Kidney (tissue), 14 donors: Measurements from ENCODE around the gene PDE4A. TPM values are rescaled to one million over a fixed set of nuclear protein-coding genes. Genes with fewer than 3 reads are reported as not detected.

Source experiments
- DNase-seq, 5 donors: peaks; one replicate each; pipeline ENCODE4 v3.0.0-alpha.2; 2013 to 2020
- FAIRE-seq: peaks from 2 replicates; lab custom pipeline; 2012; peaks lifted over from hg19 to GRCh38; lab: Jason Lieb, UNC
- H3K27ac ChIP-seq, 2 donors: one replicate each; pipeline ENCODE4 v1.7.0; 2013; ENCODE audit warnings: low read depth in 2 of 2, low read length in 2 of 2, inconsistent platforms in 1 of 2
- H3K27me3 ChIP-seq: one replicate; pipeline ENCODE4 v1.7.1; 2013; ENCODE audit warnings: low read length, inconsistent platforms; ENCODE audit not compliant: control insufficient read depth, insufficient read depth
- H3K36me3 ChIP-seq, 3 donors: one replicate each; pipeline versions ENCODE4 v1.7.0 to v1.7.1; 2013; ENCODE audit warnings: low read length in 3 of 3, control low read depth in 1 of 3, inconsistent platforms in 1 of 3; ENCODE audit not compliant: insufficient read depth in 3 of 3, control insufficient read depth in 2 of 3
- H3K4me1 ChIP-seq, 3 donors: one replicate each; pipeline versions ENCODE4 v1.7.0 to v1.7.1; 2013; ENCODE audit warnings: low read length in 3 of 3, inconsistent platforms in 1 of 3, low read depth in 1 of 3; ENCODE audit not compliant: control insufficient read depth in 2 of 3, insufficient read depth in 2 of 3
- H3K4me3 ChIP-seq, 3 donors: one replicate each; pipeline versions ENCODE4 v1.7.0 to v1.8.1; 2013; ENCODE audit warnings: low read length in 3 of 3, control low read depth in 1 of 3, inconsistent platforms in 1 of 3
- H3K9ac ChIP-seq, 3 donors: one replicate each; pipeline versions ENCODE4 v1.7.0 to v1.7.1; 2013; ENCODE audit warnings: low read length in 3 of 3, control low read depth in 1 of 3, inconsistent platforms in 1 of 3
- H3K9me3 ChIP-seq, 3 donors: one replicate each; pipeline versions ENCODE4 v1.7.0 to v1.7.1; 2013; ENCODE audit warnings: low read length in 3 of 3, control low read depth in 1 of 3, inconsistent platforms in 1 of 3; ENCODE audit not compliant: control insufficient read depth in 2 of 3, insufficient read depth in 1 of 3
- CTCF ChIP-seq: IDR thresholded peaks from 3 replicates; pipeline ENCODE4 v1.5.1; 2012; ENCODE audit warnings: mild to moderate bottlenecking, moderate library complexity, borderline replicate concordance; ENCODE audit not compliant: insufficient read depth; ENCODE audit errors: extremely low read depth
- intact Hi-C: fragments of 100-400 bp; cut with DNase I; formaldehyde crosslinking; loops from one replicate; pipeline ENCODE4 v1.11.1; 2022
- polyA plus RNA-seq: library from polyadenylated mRNA; stranded (reverse); fragments of 350-450 nt; fragmentation: Illumina TruSeq; extraction: RNeasy Lipid Tissue Mini Kit (QIAGEN cat#74804); gene quantifications from one replicate; pipeline ENCODE4 v1.2.3, GENCODE V29; 2014; ENCODE audit warnings: low read depth, low replicate concordance; ENCODE audit not compliant: insufficient read depth
- total RNA-seq: library from RNA; stranded (reverse); fragmentation: NEBNext Ultra II Directional; extraction: Animal tissue kit (Norgen Biotek cat#: 25700); gene quantifications from one replicate; pipeline ENCODE4 v1.2.1, GENCODE V29; 2021
- donor health status: control.
- donor health status: control.
- donor health status: control.
- donor health status: control.
- donor health status: control.
- donor health status: DM: yes; HTN: yes; CAD: no.
- donor health status: Normal renal cell carcinoma (clear cell type).

The PDE4A gene
- total and polyA plus RNA-seq, 2 donors from 2014 or later, result 4.5 to 17.5 TPM

- DNase-seq, result peak in 4 of 5 donors; percentile 58 to 78 (median 73)
- no peaks in the 10 kb centered on the region for H3K4me1 ChIP-seq
- no peaks in the 10 kb centered on the region for H3K27me3 ChIP-seq
- peak; percentile 78 for TF ChIP-seq CTCF
- no peak overlapping the region for H3K4me3 ChIP-seq
- no peak overlapping the region for H3K9ac ChIP-seq
- intact Hi-C loops, result loop anchor here (5.0 kb wide), 1 partner anchor 123 kb away; no protein-coding TSS in a partner anchor
- no peaks in the 10 kb centered on the region for H3K9me3 ChIP-seq
- FAIRE-seq, result no peak
- H3K27ac ChIP-seq, result no peak overlapping the region
- H3K36me3 ChIP-seq, result peaks cover 0 to 12% (median 11%) of the 10 kb centered on the region in 3 donors
Observed at GRCh38 chr19:10390652-10391286, 29.6 kb upstream of the PDE4A start.

GRCh38 chr19:10392120-10392519, 28.2 kb upstream of the PDE4A start:
- Histone ChIP-seq H3K9ac (no peak overlapping the region), H3K4me3 (no peak overlapping the region), H3K4me1 (no peaks in the 10 kb centered on the region), H3K27ac (no peak overlapping the region), H3K27me3 (no peaks in the 10 kb centered on the region), H3K36me3 (peaks cover 0 to 12% (median 11%) of the 10 kb centered on the region in 3 donors), H3K9me3 (no peaks in the 10 kb centered on the region)
- DNase-seq (no peak), FAIRE-seq (no peak)
- no peak for TF ChIP-seq CTCF
- intact Hi-C loops, result loop anchor here (5.0 kb wide), 1 partner anchor 125 kb away; no protein-coding TSS in a partner anchor

- no peaks in the 10 kb centered on the region for H3K9me3 ChIP-seq
- intact Hi-C loops, result loop anchor here (5.0 kb wide), 1 partner anchor 126 kb away; no protein-coding TSS in a partner anchor
- no peaks in the 10 kb centered on the region for H3K27me3 ChIP-seq
- TF ChIP-seq CTCF, result no peak
- no peaks in the 10 kb centered on the region for H3K4me1 ChIP-seq
- FAIRE-seq, result no peak
- H3K9ac ChIP-seq, result no peak overlapping the region
- H3K4me3 ChIP-seq, result no peak overlapping the region
- no peak for DNase-seq
- no peak overlapping the region for H3K27ac ChIP-seq
- H3K36me3 ChIP-seq, result peaks cover 0 to 12% (median 11%) of the 10 kb centered on the region in 3 donors
Observed at GRCh38 chr19:10393137-10393536, 27.2 kb upstream of the PDE4A start.
